Epithelial cell of esophagus (primary cell): ENCODE results near the gene NPHP3.

Experiments
- DNase-seq: peaks from one replicate; pipeline ENCODE4 v3.0.0; 2010; ENCODE audit warnings: low read depth
- H3K4me3 ChIP-seq: 2 replicates; pipeline ENCODE4 v1.5.1; 2011; ENCODE audit warnings: mild to moderate bottlenecking, low read length, control low read depth
- CTCF ChIP-seq: IDR thresholded peaks from 2 replicates; pipeline ENCODE4 v1.5.1; 2011; ENCODE audit warnings: low read depth, mild to moderate bottlenecking, low read length, control low read depth, inconsistent platforms; ENCODE audit not compliant: insufficient read depth; ENCODE audit errors: missing control alignments

Gene NPHP3

GRCh38 chr3:132657869-132658747, 64.1 kb downstream of the NPHP3 start:
- no peak for DNase-seq
- TF ChIP-seq CTCF, result no peak
- no peak overlapping the region for H3K4me3 ChIP-seq

GRCh38 chr3:132655471-132655870, 66.7 kb downstream of the NPHP3 start:
- no peak overlapping the region for H3K4me3 ChIP-seq
- no peak for TF ChIP-seq CTCF
- DNase-seq, result no peak

GRCh38 chr3:132654721-132655120, 67.5 kb downstream of the NPHP3 start:
- no peak overlapping the region for H3K4me3 ChIP-seq
- TF ChIP-seq CTCF, result no peak
- no peak for DNase-seq

GRCh38 chr3:132654190-132654589, 68.0 kb downstream of the NPHP3 start:
- DNase-seq, result no peak
- no peak overlapping the region for H3K4me3 ChIP-seq
- no peak for TF ChIP-seq CTCF

GRCh38 chr3:132652640-132653270, 69.5 kb downstream of the NPHP3 start:
- H3K4me3 ChIP-seq, result no peak overlapping the region
- no peak for TF ChIP-seq CTCF

GRCh38 chr3:132650153-132650552, 72.1 kb downstream of the NPHP3 start:
- H3K4me3 ChIP-seq, result no peak overlapping the region
- no peak for DNase-seq

More at GRCh38 chr3:132652640-132653270, 69.5 kb downstream of the NPHP3 start:
- no peak for DNase-seq

More at GRCh38 chr3:132650153-132650552, 72.1 kb downstream of the NPHP3 start:
- TF ChIP-seq CTCF, result no peak
